C4-2B (cell line): ENCODE data around the gene LRRC73.

Experiments
- CTCF ChIP-seq: fragments of 450-650 bp; conservative IDR thresholded peaks from 2 replicates; pipeline ENCODE4 v1.5.1; 2017; ENCODE audit warnings: mild to moderate bottlenecking
- ZFX ChIP-seq: fragments of 450-650 bp; IDR thresholded peaks from 2 replicates; pipeline ENCODE4 v1.6.1; 2017

GRCh38 chr6:43472515-43472914, 37.6 kb downstream of the LRRC73 start:
- TF ChIP-seq CTCF (no peak), ZFX (no peak)
